SKM-1 (cell line): ENCODE data around the gene TGM1.
"Not testable (repeated sequence)": the region's sequence is repeated elsewhere in the genome, so short reads cannot be mapped to it uniquely, and the experiment has no call there.

ENCODE experiments used
- DNase-seq: peaks from one replicate; lab custom pipeline; 2025; ENCODE audit not compliant: unreplicated experiment; lab: John Stamatoyannopoulos, UW

Gene TGM1

DNA sequence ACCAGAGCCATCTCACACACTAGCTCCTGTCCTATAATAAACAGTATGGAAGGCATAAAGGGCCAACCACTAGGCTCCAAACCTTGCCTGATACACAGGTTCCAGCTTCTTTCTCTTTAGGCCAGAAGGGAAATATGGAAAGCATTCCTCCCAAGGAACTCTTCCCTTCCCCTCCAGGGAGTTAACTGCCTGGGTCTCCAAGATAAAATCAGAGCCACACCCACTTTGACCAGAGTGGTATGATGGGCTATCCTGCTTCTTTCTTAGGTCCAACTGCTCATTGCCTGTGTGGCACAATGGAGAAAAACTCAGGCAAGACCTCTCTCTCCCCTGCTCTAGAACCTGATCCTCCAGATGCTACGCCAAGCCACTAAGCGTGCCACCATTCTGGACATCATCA is 55.4 kb downstream of the TGM1 start:
- DNase-seq: no peak

DNA sequence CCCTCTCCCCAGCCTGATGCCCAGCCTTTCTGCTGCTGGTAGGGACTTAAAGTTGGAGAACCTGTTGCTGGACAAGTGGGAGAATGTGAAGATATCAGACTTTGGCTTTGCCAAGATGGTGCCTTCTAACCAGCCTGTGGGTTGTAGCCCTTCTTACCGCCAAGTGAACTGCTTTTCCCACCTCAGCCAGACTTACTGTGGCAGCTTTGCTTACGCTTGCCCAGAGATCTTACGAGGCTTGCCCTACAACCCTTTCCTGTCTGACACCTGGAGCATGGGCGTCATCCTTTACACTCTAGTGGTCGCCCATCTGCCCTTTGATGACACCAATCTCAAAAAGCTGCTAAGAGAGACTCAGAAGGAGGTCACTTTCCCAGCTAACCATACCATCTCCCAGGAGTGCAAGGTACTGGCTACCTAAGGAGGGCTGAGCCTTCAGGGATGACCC is 55.8 kb downstream of the TGM1 start:
- no peak for DNase-seq

DNA sequence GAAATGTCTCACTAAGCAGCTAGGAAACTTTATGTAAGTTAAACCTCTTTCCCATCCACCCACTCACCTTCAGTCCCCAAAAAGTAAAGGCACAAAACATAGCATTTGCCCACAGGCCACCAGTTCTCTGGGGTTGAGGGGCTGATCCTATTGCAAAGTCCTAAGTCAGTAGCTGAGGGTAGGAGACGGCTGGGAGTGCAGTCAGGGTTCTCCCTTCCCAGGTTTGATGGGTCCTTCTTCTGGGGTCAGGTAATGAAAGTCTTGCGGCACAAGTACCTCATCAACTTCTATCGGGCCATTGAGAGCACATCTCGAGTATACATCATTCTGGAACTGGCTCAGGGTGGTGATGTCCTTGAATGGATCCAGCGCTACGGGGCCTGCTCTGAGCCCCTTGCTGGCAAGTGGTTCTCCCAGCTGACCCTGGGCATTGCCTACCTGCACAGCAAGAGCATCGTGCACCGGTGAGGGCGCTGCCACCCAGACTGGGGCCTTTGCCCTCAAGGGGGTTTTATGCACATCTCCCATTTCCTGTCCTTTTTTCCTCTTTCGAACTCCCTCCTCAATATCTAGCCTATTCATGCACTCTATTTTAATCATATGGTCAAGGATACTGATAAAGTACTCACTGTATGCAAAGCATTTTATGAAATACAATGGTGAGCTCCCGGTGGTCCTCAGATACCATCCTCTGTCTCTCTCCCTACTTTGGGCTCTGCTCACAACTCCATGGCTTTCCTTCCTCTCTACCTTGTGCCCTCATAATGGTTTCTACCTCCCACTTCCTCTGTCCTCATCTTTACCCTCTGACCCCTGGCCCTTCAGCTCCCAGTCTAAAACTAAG is 56.5 kb downstream of the TGM1 start:
- DNase-seq: no peak

DNA sequence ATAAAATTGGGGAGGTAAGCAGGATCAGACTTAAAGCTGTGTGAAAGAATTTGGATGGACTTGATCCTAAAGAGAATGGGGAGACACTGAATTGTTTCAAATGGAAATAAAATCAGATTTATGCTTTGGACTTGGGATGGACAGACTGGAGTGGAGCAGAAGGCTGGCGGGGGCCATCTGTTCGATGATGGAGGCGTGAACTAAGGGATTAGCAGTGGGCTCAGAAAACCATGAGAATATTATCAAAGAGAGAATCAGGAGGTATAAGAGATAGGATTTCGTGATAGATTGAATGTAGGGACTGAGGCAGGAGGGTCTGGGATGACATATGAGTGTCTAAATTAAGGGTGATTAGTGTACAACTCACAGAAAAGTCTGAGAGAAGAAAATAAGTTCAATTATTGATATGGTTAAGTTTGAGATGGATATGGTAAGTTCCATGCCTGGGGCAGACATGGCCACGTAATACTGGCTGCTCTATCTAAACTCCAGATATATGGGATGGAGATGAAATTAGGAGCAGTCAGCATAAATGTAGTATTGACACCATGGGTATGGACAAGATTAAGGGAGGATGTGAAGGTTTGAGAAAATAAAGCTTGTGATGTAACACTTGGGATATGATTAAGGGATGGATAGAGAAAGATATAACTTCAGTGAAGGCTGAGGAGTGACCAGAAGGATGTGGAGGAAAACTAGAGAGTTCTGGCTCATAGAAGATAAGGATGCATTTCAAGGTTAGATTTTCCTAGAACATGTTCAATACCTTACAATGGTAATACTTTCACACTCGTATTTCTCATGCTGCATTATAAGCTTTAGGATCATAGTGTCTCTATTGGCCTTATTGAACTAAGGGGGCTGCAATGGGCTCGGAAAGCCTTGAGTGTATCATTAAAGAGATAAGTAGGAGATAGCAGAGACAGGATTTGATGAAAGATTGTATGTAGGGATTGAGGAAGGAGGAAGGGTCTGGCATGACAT is 58.5 kb downstream of the TGM1 start:
- no peak for DNase-seq

DNA sequence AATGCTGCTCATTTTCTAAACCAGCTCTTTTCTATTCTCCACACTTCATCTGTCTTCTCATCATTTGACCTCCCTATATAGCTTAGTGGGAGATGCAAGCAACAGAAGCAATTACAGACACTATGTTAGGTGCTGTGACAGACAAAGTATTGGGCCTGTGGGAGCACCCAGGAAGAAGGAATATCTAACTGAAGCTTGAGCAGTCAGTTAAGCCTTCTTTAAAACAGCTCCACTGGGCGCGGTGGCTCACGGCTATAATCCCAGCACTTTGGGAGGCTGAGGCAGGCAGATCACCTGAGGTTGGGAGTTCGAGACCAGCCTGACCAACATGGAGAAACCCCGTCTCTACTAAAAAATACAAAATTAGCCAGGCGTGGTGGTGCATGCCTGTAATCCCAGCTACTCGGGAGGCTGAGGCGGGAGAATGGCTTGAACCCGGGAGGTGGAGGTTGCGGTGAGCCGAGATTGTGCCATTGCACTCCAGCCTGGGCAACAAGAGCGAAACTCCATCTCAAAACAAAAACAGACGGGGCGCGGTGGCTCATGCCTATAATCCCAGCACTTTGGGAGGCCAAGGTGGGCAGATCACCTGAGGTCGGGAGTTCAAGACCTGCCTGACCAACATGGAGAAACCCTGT is 59.6 kb downstream of the TGM1 start:
- not testable (repeated sequence) for DNase-seq

DNA sequence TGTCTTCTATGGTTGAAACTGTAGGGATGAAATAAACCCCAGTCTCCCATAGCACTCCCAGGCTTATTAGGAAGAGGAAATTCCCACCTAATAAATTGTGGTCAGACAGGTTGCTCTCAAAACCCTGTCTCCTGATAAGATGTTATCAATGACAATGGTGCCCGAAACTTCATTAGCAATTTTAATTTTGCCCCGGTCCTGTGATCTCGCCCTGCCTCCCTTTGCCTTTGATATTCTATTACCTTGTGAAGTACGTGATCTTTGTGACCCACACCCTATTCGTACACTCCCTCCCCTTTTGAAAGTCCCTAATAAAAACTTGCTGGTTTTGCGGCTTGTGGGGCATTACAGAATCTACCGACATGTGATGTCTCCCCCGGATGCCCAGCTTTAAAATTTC is 60.4 kb downstream of the TGM1 start:
- DNase-seq: not testable (repeated sequence)
